B cell (primary cell): ENCODE data around the gene CDAN1.

Experiments
- CTCF ChIP-seq: fragments of 200-600 bp; IDR thresholded peaks from one replicate; pipeline ENCODE4 v1.8.0; 2022; ENCODE audit warnings: antibody characterized with exemption, mild to moderate bottlenecking
- EZH2 ChIP-seq: IDR thresholded peaks from 2 replicates; pipeline ENCODE4 v1.6.1; 2012; ENCODE audit warnings: borderline replicate concordance, low read depth, mild to moderate bottlenecking, moderate library complexity, low read length; ENCODE audit not compliant: insufficient read depth, poor library complexity, severe bottlenecking

- no peak for TF ChIP-seq CTCF
- TF ChIP-seq EZH2 = no peak
Observed at GRCh38 chr15:42716125-42716524, 20.8 kb downstream of the CDAN1 start.
